HG03571 (cell line): ENCODE data around the gene ZNF786.
"Not testable (repeated sequence)": the region's sequence is repeated elsewhere in the genome, so short reads cannot be mapped to it uniquely, and the experiment has no call there.

Experiments
- ATAC-seq: cut with Tn5 transposase; IDR thresholded peaks from one replicate; pipeline ENCODE4 v1.9.1; 2021; ENCODE audit not compliant: unreplicated experiment

The ZNF786 gene

DNA sequence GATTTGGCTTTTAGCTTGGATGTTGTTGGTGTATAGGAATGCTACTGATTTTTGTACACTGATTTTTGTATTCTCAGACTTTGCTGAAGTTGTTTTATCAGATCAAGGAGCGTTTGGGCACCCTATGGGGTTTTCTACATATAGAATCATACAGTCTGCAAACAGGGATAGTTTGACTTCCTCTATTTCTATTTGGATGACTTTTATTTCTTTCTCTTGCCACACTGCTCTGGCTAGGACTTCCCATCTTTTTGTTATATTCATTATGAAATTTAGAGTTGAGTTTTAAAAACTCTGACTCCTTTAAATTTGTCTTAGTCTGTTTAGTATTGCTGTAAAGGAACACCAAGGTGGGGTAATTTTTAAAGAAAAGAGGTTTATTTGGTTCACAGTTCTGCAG lies 4.7 kb downstream of the ZNF786 start:
- ATAC-seq: no peak

DNA sequence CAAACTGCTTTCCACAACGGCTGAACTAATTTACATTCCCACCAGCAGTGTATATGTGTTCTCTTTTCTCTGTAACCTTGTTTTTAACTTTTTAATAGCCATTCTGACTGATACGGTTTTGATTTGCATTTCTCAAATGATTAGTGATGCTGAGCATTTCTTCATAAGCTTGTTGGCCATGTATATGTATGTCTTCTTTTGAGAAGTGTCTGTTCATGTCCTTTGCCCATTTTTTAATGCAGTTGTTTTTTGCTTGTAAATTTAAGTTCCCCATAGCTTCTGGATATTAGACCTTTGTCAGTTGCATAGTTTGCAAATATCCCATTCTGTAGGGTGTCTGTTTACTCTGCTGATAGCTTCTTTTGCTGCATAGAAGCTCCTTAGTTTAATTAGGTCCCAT lies 6.1 kb downstream of the ZNF786 start:
- no peak for ATAC-seq

DNA sequence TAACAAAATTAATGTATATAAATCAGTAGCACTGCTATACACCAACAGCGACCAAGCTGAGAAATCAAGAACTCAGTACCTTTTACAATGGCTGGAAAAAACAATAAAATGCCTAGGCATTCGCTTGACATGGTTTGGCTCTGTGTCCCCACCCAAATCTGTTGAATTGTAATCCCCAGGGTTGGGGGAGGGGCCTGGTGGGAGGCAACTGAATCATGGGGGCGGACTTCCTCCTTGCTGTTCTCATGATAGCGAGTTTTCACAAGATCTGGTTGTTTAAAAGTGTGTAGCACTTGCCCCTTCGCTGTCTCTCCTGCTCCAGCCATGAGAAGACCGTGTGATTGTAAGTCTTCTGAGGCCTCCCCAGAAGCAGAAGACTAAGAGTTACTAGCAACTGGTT lies 8.6 kb downstream of the ZNF786 start:
- ATAC-seq: no peak

DNA sequence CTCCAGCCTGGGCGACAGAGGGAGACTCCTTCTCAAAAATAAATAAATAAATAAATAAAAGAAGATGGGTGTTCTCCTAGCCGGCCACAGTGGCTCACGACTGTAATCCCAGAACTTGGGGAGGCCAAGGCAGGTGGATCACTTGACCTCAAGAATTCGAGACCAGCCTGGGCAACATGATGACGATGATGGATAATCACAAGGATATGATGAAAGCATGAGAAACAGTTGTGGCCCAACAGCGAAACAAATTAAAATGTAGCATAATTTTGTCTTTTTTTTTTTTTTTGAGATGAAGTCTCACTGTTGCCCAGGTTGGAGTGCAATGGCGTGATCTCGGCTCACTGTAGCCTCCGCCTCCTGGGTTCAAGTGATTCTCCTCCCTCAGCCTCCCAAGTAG lies 12.9 kb downstream of the ZNF786 start:
- ATAC-seq: no peak

DNA sequence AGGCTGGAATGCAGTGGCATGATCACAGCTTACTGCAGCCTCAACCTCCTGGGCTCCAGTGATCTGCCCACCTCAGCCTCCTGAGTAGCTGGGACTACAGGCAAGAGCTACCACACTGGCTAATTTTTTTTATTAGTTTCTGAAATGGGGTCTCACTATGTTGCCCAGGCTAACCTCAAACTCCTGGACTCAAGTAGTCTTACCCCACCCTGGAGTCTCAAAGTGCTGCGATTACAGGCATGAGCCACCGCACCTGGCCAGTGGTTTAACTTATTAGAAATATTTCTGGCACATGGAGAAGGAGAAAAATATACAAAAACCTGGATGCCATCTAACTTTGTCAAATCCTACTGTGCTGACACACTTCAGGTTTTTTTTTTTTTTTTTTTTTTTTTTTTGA lies 15.2 kb downstream of the ZNF786 start:
- no peak for ATAC-seq

DNA sequence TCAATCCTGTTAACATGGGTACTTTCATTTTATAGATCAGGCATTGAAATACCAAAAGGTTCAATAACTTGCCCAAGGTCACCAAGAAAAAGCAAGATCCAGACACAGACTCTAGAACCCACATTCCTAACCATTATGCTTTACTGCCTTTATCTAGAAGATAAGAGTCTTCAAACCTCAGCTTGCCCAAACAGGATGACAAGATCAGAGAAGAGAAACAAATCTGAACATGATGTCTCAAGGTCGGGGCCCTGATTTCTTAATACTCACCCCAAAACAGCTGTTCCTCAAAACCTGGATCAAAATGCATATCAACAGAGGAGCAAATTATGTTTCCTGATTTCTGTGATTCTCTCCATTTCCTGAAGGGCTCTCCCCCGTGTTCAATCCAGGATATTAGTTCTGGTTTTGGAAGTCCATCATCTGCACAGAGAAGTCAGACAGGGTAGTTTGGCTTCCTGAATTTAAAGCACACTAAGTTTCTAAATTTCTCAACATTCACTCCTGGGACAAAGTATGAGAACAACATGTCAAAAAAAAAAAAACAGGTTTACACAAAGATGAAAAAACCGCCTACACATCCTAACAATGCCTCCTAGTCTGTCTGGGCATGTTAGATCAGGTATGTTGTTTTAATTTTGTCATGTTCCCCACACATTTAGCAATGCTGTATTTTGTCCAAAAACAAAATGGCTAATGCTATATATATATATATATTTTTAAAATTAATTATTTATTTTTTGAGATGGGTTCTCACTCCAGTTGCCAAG lies 16.2 kb downstream of the ZNF786 start:
- no peak for ATAC-seq

DNA sequence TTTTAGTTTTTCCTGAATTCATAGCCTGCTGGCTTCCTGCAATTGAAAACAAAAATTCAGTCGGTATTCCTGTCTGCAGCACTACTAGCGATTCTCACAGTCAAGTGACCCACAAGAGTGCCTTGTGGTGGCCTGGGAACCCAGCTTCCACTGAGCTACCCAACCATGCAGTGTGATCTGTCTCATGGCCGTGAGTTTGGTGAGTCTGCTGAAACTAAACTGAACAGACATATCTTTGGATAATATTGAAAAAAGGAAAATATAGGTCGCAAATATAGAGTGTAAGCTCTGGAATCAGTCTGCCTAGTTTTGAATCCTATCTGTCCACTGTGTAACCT lies 18.1 kb downstream of the ZNF786 start:
- no peak for ATAC-seq

DNA sequence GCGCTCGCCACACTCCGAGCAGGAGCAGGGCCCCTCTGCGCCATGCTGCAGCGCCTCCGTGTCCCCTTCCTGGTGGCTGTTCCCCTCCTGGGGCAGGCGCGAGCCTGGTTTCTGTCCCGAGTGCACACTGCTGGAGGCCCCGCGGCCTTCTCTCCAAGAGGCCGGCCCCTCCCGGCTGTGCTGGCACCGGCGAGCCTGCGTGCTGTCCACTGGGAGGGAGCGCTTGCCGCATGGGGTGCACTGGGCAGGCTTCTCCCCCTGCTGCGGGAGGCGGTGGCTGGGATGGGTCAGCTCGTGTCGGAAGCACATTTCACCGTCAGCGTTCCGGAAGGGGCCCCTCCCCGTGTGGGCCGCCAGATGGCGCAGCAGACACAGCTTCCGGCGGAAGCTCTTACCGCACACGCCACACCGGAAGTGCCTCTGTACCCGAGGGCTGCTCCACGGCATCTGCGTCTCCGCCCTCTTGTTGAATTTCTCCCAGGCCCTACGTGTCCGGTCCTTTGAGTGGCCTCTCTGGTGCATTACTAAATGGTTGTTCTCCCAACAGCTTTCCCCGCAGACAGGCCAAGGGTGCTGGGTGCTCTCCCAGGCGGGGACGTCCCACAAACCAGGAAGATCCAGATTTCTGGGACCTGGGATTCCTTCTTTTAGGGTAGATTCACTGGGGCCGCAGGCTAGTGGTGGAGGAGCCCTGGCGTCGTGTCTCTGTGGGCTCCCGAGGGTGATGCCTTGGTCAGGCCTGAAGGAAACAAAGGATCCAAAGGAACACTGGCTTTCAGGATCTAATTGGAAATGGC lies 18.7 kb downstream of the ZNF786 start:
- no peak for ATAC-seq

DNA sequence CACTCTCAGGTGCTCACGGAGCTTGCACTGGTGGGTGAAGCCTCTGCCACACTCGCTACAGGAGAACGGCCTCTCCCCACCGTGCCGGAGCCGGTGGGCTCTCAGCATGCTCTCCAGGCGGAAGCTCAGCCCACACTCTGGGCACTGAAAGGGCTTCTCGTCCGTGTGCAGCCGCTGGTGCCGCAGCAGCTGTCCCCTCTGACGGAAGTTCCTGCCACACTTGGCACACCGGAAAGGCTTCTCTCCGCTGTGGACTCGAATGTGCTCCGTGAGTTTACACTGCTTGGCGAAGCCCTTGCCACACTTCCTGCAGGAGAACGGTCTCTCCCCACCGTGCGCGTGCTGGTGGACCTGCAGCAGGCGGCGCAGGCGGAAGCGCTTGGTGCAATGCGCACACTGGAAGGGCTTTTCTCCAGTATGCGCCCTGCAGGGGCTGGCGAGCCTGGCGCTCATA lies 19.3 kb downstream of the ZNF786 start:
- ATAC-seq: no peak

DNA sequence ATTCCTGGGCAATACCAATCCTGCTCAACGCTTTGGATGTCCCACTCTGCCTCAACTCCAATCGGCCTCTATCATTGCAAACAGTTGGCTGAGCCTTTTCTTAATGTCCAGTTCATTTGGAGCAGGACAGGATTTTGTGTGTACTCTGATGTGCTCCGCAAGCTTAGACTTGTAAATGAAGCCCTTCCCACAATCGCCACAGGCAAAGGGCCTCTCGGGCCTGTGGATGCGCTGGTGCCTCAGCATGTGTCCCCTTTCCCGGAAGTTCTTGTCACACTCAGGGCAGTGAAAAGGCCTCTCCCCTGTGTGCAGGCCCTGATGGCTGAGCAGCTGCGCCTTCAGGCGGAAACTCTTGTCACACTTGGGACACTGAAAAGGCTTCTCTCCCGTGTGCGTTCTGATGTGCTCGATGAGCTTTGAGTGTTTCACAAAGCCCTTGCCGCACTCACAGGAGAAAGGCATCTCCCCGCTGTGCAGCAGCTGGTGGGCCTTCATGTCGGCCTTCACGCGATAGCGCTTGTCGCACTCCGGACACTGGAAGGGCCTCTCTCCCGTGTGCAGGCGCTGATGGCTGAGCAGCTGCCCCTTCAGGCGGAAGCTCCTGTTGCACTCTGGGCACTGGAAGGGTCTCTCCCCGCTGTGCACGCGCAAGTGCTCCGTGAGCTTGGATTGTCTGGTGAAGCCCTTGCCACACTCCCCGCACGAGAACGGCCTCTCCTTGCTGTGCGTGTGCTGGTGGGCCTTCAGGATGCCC lies 20.0 kb downstream of the ZNF786 start:
- ATAC-seq: no peak

DNA sequence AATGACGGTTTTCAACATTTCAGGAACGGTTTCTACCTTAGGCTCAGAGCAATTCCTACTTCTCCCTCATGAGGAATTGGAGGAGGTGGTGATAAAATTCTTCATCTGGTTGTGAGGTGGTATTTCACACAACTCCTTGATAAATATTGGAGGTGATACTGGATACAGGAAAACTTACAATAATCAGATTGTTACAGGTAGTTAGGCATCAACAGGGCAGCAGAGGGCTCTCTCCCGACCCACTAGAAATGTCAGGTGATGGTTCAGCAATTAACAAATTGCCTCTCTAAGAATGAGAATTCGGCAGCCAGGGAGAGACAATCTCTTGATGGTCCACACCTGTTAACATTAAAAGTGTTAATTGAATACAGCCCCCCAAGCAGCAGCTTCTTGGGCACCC lies 22.6 kb downstream of the ZNF786 start:
- ATAC-seq: no peak

DNA sequence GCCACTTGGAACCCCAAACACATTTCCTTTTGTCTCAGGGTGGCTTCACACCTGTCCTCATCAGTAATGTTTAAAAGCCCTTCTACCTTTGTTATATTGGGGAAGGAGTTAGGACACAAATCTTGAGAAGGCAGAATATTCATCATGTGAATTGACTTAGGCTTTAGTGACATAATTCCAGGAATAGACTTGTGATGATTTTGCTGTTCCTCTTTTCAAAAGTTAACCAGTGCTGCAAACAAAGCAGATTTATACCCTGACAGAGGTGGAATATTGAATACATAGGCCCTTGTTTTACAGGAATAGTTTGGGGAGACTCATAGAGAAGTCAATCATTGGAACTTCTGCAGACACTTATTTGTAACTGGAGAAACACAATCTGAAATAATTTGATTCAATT lies 27.0 kb downstream of the ZNF786 start:
- no peak for ATAC-seq

DNA sequence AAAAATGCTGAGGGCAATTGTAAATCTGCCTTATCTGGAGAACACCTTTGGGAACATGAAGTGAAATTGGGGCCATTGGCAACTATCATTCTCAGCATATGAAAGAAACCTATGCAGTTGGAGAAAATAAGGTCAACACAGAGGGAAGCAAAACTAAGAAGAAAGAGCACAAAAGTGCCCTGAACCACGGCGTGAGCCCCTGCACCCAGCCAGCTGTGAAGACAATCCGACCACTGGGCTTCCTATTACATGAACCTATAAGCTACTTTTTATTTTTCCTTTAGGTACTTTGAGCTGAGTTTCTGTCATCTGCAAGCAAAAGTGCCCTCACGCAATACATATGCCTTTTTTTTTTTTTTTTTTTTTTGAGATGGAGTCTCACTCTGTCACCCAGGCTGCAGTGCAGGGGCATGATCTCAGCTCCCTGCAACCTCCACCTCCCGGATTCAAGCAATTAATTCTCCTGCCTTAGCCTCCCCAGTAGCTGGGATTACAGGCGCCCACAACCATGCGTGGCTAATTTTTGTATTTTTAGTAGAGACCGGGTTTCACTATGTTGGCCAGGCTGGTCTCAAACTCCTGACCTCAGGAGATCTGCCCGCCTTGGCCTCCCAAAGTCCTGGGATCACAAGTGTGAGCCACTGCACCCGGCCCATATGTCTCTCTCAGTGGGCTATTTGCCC lies 28.2 kb downstream of the ZNF786 start:
- ATAC-seq: not testable (repeated sequence)

DNA sequence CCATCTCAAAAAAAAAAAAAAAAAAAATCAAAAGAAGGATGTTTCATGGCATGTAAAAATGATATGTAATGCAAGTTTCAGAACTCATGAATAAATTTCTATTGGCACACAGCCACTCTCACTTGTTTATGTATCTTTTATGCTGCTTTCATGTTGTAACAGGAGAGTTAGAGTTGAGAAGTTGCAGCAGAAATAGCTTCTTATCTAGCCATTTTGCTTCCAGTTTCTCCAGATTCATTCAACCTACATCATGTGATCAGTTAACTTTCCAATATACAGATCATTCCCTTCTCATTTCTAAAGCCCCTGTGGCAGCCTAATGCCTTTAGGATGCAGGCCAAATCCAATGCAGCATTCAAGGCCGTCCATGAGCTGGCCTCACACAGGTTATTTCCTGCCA lies 30.4 kb downstream of the ZNF786 start:
- no peak for ATAC-seq

DNA sequence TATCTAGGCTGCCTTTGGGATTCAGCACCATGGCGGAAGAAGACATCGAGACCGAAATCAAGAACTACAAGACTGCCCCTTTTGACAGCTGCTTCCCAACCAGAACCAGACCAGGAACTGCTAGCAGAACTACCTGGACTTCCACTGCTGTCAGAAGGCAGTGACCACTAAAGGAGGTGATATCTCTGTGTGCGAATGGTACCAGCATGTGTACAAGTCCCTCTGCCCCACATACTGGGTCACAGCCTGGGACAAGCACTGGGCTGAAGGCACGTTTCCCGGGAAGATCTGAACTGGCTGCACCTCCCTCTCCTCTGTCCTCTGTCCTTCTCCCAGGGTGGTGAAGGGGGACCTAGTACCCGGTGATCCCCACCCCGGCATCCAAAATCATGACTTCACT lies 36.6 kb downstream of the ZNF786 start:
- ATAC-seq: no peak

DNA sequence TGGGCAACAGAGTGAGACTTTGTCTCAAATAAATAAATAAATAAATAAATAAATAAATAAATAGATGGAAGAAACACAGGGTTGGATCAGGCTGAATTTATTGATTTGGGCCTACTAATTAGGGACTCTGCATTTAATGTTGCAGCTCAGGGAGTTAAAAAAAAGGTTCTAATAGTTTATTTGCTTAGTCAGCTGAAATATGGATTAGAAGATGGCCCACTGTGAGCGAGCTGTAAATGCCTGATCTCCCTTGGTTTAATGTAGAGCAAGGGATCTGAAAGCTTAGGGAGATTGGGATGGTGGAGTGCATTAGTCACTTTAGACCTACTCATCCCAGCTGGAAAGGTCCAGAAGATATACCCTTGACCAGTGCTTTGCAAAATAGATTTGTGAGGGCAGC lies 37.1 kb downstream of the ZNF786 start:
- no peak for ATAC-seq

DNA sequence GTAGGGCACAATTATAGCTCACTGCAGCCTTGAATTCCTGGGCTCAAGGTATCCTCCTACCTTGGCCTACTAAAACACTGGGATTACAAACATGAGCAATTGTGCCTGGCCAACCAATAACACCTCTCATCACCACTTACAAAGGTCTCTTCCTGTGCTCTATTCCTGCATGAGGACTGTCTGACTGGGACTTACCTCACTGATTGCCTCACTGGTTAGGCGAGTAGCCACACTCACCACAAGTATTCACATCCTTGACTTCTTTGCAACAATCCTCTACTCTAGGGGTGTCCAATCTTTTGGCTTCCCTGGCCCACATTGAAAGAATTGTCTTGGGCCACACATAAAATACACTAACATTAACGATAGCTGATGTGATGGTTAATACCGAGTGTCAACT lies 39.6 kb downstream of the ZNF786 start:
- no peak for ATAC-seq

DNA sequence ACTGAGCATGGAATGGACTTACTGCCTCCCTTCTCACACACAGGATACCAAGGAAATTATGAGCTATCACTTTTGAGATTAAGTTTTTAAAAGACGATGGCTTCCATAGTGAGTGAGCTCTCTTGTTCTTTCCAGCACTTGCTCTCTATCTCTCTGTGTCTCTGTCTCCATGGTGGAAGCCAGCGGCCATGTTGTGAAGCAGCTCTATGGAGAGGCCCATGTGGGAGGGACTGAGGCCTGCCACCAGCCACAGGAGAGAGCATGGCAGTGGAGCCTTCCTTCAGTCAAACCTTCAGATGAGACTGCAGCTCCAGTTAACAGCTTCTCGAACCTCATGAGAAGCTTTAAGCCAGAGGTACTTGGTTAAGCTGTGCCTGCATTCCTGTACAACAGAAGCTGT lies 41.7 kb downstream of the ZNF786 start:
- ATAC-seq: no peak

DNA sequence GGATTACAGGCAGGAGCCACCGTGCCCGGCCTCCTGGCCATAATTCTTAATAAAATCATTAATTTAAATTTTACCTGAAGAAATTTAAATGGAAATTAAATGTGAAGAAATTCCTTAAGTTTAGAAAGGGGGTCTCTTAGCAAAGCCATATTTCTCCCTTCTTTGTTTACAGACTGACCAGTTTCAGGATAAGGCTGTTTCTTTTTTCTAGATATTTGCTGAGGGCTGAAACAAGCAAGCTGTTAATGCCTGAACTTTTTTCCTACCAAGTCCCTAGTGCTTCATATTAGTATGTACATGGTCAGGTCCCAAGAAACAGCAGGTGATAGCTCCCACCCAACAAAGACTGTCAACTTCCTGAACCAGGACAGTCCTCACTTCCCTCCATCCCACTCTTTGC lies 44.1 kb downstream of the ZNF786 start:
- ATAC-seq: no peak

DNA sequence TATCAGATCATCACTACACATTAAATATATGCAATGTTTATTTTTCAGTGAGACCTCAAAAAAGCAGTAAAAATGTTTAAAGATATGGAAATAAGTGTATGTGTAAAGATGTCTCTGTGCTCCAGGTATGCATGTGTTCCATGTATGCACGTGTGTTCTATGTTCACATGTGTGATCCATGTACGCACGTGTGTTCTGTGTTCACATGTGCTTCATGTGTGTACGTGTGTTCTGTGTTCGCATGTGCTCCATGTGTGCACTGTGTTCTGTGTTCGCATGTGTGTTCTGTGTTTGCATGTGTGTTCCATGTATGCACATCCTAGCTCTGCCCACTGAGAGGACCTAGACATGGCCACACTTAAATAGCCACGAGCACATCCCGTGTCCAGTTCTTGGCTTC lies 46.6 kb downstream of the ZNF786 start:
- ATAC-seq: no peak

DNA sequence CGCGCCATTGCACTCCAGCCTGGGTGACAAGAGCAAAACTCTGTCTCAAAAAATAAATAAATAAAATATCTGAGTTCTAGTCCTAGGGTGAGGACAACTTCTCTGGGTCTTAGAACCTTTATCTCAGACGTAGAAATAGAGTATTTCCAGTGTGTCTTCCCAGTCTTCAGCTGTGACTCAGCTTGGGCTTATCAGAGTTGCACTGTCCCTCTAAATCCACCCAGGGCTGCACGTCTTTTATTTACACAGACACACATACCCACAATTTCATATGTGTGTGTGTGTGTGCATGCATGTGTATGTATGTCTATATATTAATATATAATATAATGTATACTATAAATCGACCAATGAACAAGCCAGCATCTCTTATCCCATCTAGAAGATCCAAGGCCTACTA lies 49.2 kb downstream of the ZNF786 start:
- no peak for ATAC-seq
